DND-41 (cell line): Measurements from ENCODE around the gene MT1M.

ENCODE experiments used
- CTCF ChIP-seq: IDR thresholded peaks from 2 replicates; pipeline ENCODE4 v1.5.1; 2012; ENCODE audit warnings: borderline replicate concordance, low read length, moderate library complexity, mild to moderate bottlenecking; ENCODE audit not compliant: poor library complexity, severe bottlenecking; ENCODE audit errors: extremely low read depth
- EZH2 ChIP-seq: IDR thresholded peaks from 3 replicates; pipeline ENCODE4 v1.6.1; 2012; ENCODE audit warnings: borderline replicate concordance, low read depth, mild to moderate bottlenecking, moderate library complexity, low read length, inconsistent platforms; ENCODE audit not compliant: severe bottlenecking

DNA sequence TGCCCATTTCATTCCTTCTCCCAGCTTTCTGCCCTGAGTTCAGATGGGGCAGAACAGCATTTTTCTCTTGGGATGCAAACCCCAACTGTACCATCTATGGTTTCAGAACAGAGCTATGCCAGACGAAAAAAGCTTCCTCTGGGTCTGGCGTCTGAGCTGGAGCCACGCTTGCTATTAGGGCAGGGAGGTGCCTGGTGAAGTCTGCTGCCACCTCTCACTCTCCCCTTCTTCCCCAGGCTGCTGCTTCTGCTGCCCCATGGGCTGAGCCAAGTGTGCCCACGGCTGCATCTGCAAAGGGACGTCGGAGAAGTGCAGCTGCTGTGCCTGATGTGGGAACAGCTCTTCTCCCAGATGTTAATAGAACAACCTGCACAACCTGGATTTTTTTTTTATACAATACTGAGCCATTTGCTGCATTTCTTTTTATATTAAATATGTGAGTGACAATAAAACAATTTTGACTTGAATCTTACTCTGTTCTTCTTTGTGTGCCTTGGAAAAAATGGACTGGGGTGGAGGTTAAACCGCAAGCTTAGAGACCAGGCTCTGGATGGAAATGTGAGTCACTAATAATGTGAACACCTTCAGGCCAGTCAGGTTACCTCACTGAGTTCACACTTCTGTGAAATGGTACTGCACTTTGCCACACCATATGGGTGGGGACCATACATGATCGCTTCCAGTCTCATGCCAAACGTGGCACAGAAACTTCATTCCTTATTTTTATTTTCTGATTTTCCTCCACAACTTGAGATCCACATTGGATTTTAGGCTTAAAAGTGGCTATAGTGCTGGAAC is 4.4 kb downstream of the MT1M start:
- no peak for TF ChIP-seq CTCF
- no peak for TF ChIP-seq EZH2
